Keratinocyte (primary cell): ENCODE results near the gene PMEPA1. TPM values are rescaled to one million over a fixed set of nuclear protein-coding genes. Genes with fewer than 3 reads are reported as not detected.

Experiments
- DNase-seq: peaks from one replicate; pipeline ENCODE4 v3.0.0-alpha.2; 2011; ENCODE audit warnings: low read depth, missing footprints, low spot score
- FAIRE-seq: peaks from 2 replicates; lab custom pipeline; 2011; peaks lifted over from hg19 to GRCh38; lab: Jason Lieb, UNC
- H2AFZ ChIP-seq: 2 replicates; pipeline ENCODE4 v1.6.0; 2012; ENCODE audit warnings: low read length, control low read depth, inconsistent platforms; ENCODE audit not compliant: control insufficient read depth
- H3K27ac ChIP-seq: 2 replicates; pipeline ENCODE4 v1.5.1; 2011; ENCODE audit warnings: low read length; ENCODE audit not compliant: control insufficient read depth, insufficient read depth
- H3K27me3 ChIP-seq: 3 replicates; pipeline ENCODE4 v1.6.0; 2011; ENCODE audit warnings: low read length; ENCODE audit not compliant: control insufficient read depth, insufficient read depth; ENCODE audit errors: extremely low read depth
- H3K36me3 ChIP-seq, 2 experiments: 2 replicates in 1 of 2; 3 replicates in 1 of 2; pipeline ENCODE4 v1.5.1; 2011; ENCODE audit warnings: low read length in 2 of 2, mild to moderate bottlenecking in 1 of 2; ENCODE audit not compliant: control insufficient read depth in 2 of 2, insufficient read depth in 2 of 2; ENCODE audit errors: extremely low read depth in 1 of 2
- H3K4me1 ChIP-seq: 3 replicates; pipeline ENCODE4 v1.5.1; 2011; ENCODE audit warnings: low read length; ENCODE audit not compliant: control insufficient read depth, insufficient read depth; ENCODE audit errors: extremely low read depth
- H3K4me2 ChIP-seq: 3 replicates; pipeline ENCODE4 v1.6.0; 2011; ENCODE audit warnings: low read depth, low read length; ENCODE audit not compliant: control insufficient read depth, insufficient read depth; ENCODE audit errors: extremely low read depth
- H3K4me3 ChIP-seq, 3 experiments: fragments of 200-600 bp in 1 of 3; sonication (generic) in 1 of 3; 2 replicates in 2 of 3; 3 replicates in 1 of 3; pipeline ENCODE4 v1.5.1; 2011 to 2016; ENCODE audit warnings: low read length in 3 of 3, mild to moderate bottlenecking in 3 of 3, control low read depth in 2 of 3, inconsistent platforms in 1 of 3, low read depth in 1 of 3, mixed read lengths in 1 of 3, mixed run types in 1 of 3, moderate library complexity in 1 of 3; ENCODE audit not compliant: control insufficient read depth in 2 of 3, insufficient read depth in 2 of 3; ENCODE audit errors: extremely low read depth in 1 of 3
- H3K79me2 ChIP-seq: 2 replicates; pipeline ENCODE4 v1.6.0; 2012; ENCODE audit warnings: low read length; ENCODE audit not compliant: control insufficient read depth, insufficient read depth
- H3K9ac ChIP-seq: 3 replicates; pipeline ENCODE4 v1.6.0; 2011; ENCODE audit warnings: low read length; ENCODE audit not compliant: control insufficient read depth, insufficient read depth; ENCODE audit errors: extremely low read depth
- H3K9me1 ChIP-seq: 3 replicates; pipeline ENCODE4 v1.6.0; 2011; ENCODE audit warnings: low read length; ENCODE audit not compliant: control insufficient read depth, insufficient read depth; ENCODE audit errors: extremely low read depth
- H3K9me3 ChIP-seq: 2 replicates; pipeline ENCODE4 v1.5.1; 2012; ENCODE audit warnings: low read depth, low read length; ENCODE audit not compliant: control insufficient read depth
- H4K20me1 ChIP-seq: 3 replicates; pipeline ENCODE4 v1.6.0; 2011; ENCODE audit warnings: low read length; ENCODE audit not compliant: control insufficient read depth, insufficient read depth; ENCODE audit errors: extremely low read depth
- CTCF ChIP-seq, 3 experiments: IDR thresholded peaks in 1 of 3; conservative IDR thresholded peaks in 1 of 3; optimal IDR thresholded peaks in 1 of 3; 2 replicates in 2 of 3; 3 replicates in 1 of 3; pipeline versions ENCODE3 to v1.5.1; 2011; ENCODE audit warnings: low read length in 3 of 3, mild to moderate bottlenecking in 3 of 3, moderate library complexity in 2 of 3, control low read depth in 1 of 3, inconsistent platforms in 1 of 3; ENCODE audit not compliant: insufficient read depth in 2 of 3; ENCODE audit errors: extremely low read depth in 1 of 3
- EZH2 ChIP-seq: IDR thresholded peaks from one replicate; pipeline ENCODE4 v1.6.1; 2012; ENCODE audit warnings: inconsistent platforms, mild to moderate bottlenecking, low read length, moderate library complexity
- dilution Hi-C: fragments of 300-500 bp; cut with MboI; formaldehyde crosslinking; loops from one replicate; pipeline ENCODE4 v1.7.0; 2020; ENCODE audit warnings: low sequenced_read_pairs; ENCODE audit not compliant: extremely low pct_ligation_motif_present
- polyA plus RNA-seq, 5 experiments: library from polyadenylated mRNA; depleted of rRNA in 3 of 5; stranded (reverse) in 3 of 5; stranded (forward) in 1 of 5; unstranded in 1 of 5; fragments of >200 nt; gene quantifications; 1 replicate in 1 of 5; 2 replicates in 3 of 5; 3 replicates in 1 of 5; pipeline versions ENCODE4 v1.2.1 to v1.2.3, GENCODE V29; 2011 to 2012; ENCODE audit warnings: missing spikeins in 2 of 5, low read depth in 1 of 5, low replicate concordance in 1 of 5

Gene PMEPA1
- polyA plus RNA-seq, 1 donor (not counting 4 experiments of a cell fraction or from before 2014, with no cell fraction given), result 29.0 TPM

GRCh38 chr20:57611586-57612311, 98.1 kb downstream of the PMEPA1 start:
- H3K4me3 ChIP-seq, result no peak overlapping the region
- dilution Hi-C loops, result loop anchor here (25.0 kb wide), 1 partner anchor 576 kb away; no protein-coding TSS in a partner anchor
- no peaks in the 10 kb centered on the region for H3K4me1 ChIP-seq
- FAIRE-seq (no peak), DNase-seq (no peak)
- H3K27me3 ChIP-seq, result peaks cover 63% of the 10 kb centered on the region
- no peaks in the 10 kb centered on the region for H3K9me1 ChIP-seq
- H3K27ac ChIP-seq, result no peak overlapping the region
- no peak overlapping the region for H3K9ac ChIP-seq
- no peaks in the 10 kb centered on the region for H3K9me3 ChIP-seq
- H3K36me3 ChIP-seq, result no peaks in the 10 kb centered on the region
- no peak overlapping the region for H2AFZ ChIP-seq
- no peak overlapping the region for H3K4me2 ChIP-seq
- TF ChIP-seq CTCF (optimal IDR thresholded peaks at IDR 0.05 in 1 of 3, IDR thresholded peaks at IDR 0.05 in 1 of 3, conservative IDR thresholded peaks at IDR 0.05 in 1 of 3; ENCODE audit: extremely low read depth in 1 of 3, insufficient read depth in 2 of 3, low read length in 3 of 3) (no peak), EZH2 (no peak)
- H3K79me2 ChIP-seq, result no peaks in the 10 kb centered on the region
- H4K20me1 ChIP-seq, result peaks cover 4% of the 10 kb centered on the region

GRCh38 chr20:57610261-57610952, 99.4 kb downstream of the PMEPA1 start:
- dilution Hi-C loops, result loop anchor here (25.0 kb wide), 1 partner anchor 577 kb away; no protein-coding TSS in a partner anchor
- no peak for FAIRE-seq
- peaks cover 58% of the 10 kb centered on the region for H3K27me3 ChIP-seq

More at GRCh38 chr20:57610261-57610952, 99.4 kb downstream of the PMEPA1 start:
- no peak overlapping the region for H3K27ac ChIP-seq
- H3K36me3 ChIP-seq, result no peaks in the 10 kb centered on the region
- no peaks in the 10 kb centered on the region for H3K4me1 ChIP-seq
- H3K9me3 ChIP-seq, result no peaks in the 10 kb centered on the region
- no peak for DNase-seq
- TF ChIP-seq CTCF (optimal IDR thresholded peaks at IDR 0.05 in 1 of 3, IDR thresholded peaks at IDR 0.05 in 1 of 3, conservative IDR thresholded peaks at IDR 0.05 in 1 of 3; ENCODE audit: extremely low read depth in 1 of 3, insufficient read depth in 2 of 3, low read length in 3 of 3), result no peak
- no peak for TF ChIP-seq EZH2
- H3K9ac ChIP-seq, result no peak overlapping the region
- no peak overlapping the region for H2AFZ ChIP-seq
- no peaks in the 10 kb centered on the region for H3K9me1 ChIP-seq
- H3K4me2 ChIP-seq, result no peak overlapping the region
- peaks cover 2% of the 10 kb centered on the region for H4K20me1 ChIP-seq
- no peaks in the 10 kb centered on the region for H3K79me2 ChIP-seq
- H3K4me3 ChIP-seq, result no peak overlapping the region
